Brain microvascular endothelial cell (primary cell): ENCODE data around the gene DTNB.

ENCODE experiments used
- DNase-seq: peaks from one replicate; pipeline ENCODE4 v3.0.0-alpha.2; 2020
- H3K27ac ChIP-seq: fragments of 250-450 bp; sonication (Bioruptor Pico); 2 replicates; pipeline ENCODE4 v1.5.1; 2020; ENCODE audit warnings: mild to moderate bottlenecking, moderate library complexity
- H3K27me3 ChIP-seq: fragments of 250-450 bp; sonication (Bioruptor Pico); replicated peaks from 2 replicates; pipeline ENCODE4 v1.5.1; 2020; ENCODE audit warnings: mild to moderate bottlenecking
- H3K36me3 ChIP-seq: fragments of 250-450 bp; sonication (Bioruptor Pico); replicated peaks from 2 replicates; pipeline ENCODE4 v1.5.1; 2020; ENCODE audit warnings: mild to moderate bottlenecking
- H3K4me3 ChIP-seq: 2 replicates; pipeline ENCODE4 v1.5.1; 2011; ENCODE audit warnings: low read depth, mild to moderate bottlenecking, control low read depth, low read length, moderate library complexity
- in situ Hi-C: cut with HindIII; loops from 2 replicates; pipeline ENCODE4 v1.10.0; 2017; ENCODE audit warnings: low sequenced_read_pairs, low pct_ligation_motif_present
- TF ChIP-seq, protein P1 (sequence below): IDR thresholded peaks from 2 replicates; pipeline ENCODE4 v1.5.1; 2011; ENCODE audit warnings: low read depth, mild to moderate bottlenecking, moderate library complexity, low read length, control low read depth, inconsistent platforms; ENCODE audit errors: missing control alignments

DTNB gene

DNA sequence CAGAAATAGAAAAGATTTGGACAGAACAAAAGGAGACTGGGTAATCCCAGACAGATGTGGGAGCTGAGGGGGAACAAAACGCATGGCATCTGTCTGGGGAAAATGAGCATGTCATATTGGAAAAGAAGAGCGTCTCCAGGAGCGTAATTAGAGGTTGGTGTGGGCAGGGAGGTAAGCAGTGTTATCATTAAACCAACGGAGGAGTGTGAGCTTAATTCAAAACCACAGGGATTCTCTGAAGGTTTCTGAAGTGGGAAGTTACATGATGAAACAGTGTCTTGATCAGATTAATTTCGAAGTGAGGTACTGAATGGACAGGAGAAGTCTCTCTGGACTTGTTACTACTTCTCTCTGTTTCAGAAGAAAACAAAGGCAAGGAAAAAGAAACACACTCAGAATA is 53.3 kb downstream of the DTNB start:
- H3K4me3 ChIP-seq, result no peak overlapping the region
- no peak overlapping the region for H3K27ac ChIP-seq
- in situ Hi-C loops, result no loop called here
- TF ChIP-seq, protein P1, sequence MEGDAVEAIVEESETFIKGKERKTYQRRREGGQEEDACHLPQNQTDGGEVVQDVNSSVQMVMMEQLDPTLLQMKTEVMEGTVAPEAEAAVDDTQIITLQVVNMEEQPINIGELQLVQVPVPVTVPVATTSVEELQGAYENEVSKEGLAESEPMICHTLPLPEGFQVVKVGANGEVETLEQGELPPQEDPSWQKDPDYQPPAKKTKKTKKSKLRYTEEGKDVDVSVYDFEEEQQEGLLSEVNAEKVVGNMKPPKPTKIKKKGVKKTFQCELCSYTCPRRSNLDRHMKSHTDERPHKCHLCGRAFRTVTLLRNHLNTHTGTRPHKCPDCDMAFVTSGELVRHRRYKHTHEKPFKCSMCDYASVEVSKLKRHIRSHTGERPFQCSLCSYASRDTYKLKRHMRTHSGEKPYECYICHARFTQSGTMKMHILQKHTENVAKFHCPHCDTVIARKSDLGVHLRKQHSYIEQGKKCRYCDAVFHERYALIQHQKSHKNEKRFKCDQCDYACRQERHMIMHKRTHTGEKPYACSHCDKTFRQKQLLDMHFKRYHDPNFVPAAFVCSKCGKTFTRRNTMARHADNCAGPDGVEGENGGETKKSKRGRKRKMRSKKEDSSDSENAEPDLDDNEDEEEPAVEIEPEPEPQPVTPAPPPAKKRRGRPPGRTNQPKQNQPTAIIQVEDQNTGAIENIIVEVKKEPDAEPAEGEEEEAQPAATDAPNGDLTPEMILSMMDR, result no peak
- no peaks in the 10 kb centered on the region for H3K36me3 ChIP-seq
- no peaks in the 10 kb centered on the region for H3K27me3 ChIP-seq
- DNase-seq, result no peak

- H3K4me3 ChIP-seq, result no peak overlapping the region
- H3K27me3 ChIP-seq, result no peaks in the 10 kb centered on the region
- no peaks in the 10 kb centered on the region for H3K36me3 ChIP-seq
- DNase-seq, result no peak
- in situ Hi-C loops, result no loop called here
- H3K27ac ChIP-seq, result no peak overlapping the region
- TF ChIP-seq, protein P1, result no peak
Observed at GRCh38 chr2:25619185-25619584, 54.2 kb downstream of the DTNB start.

GRCh38 chr2:25618676-25619075 is 54.7 kb downstream of the DTNB start:
- DNase-seq, result peak; percentile 71
- in situ Hi-C loops, result no loop called here
- TF ChIP-seq, protein P1, result no peak
- H3K36me3 ChIP-seq, result no peaks in the 10 kb centered on the region
- H3K4me3 ChIP-seq, result no peak overlapping the region
- peak overlapping the region; percentile 89 for H3K27ac ChIP-seq
- H3K27me3 ChIP-seq, result no peaks in the 10 kb centered on the region

GRCh38 chr2:25617948-25618646 is 55.3 kb downstream of the DTNB start:
- H3K27me3 ChIP-seq, result no peaks in the 10 kb centered on the region
- peak overlapping the region; percentile 15 for H3K4me3 ChIP-seq
- DNase-seq, result peak; percentile 87
- peak overlapping the region; percentile 89 for H3K27ac ChIP-seq
- no peaks in the 10 kb centered on the region for H3K36me3 ChIP-seq
- TF ChIP-seq, protein P1, result no peak
- in situ Hi-C loops, result no loop called here

GRCh38 chr2:25615920-25616319 is 57.5 kb downstream of the DTNB start:
- TF ChIP-seq, protein P1, result no peak
- H3K27me3 ChIP-seq, result no peaks in the 10 kb centered on the region
- no peak overlapping the region for H3K4me3 ChIP-seq
- in situ Hi-C loops, result no loop called here
- no peaks in the 10 kb centered on the region for H3K36me3 ChIP-seq
- no peak for DNase-seq
- H3K27ac ChIP-seq, result no peak overlapping the region

GRCh38 chr2:25615386-25615785 is 58.0 kb downstream of the DTNB start:
- no peaks in the 10 kb centered on the region for H3K36me3 ChIP-seq
- TF ChIP-seq, protein P1, result no peak

More at GRCh38 chr2:25615386-25615785, 58.0 kb downstream of the DTNB start:
- no peak for DNase-seq
- no peak overlapping the region for H3K4me3 ChIP-seq
- H3K27ac ChIP-seq, result no peak overlapping the region
- in situ Hi-C loops, result no loop called here
- no peaks in the 10 kb centered on the region for H3K27me3 ChIP-seq
